ENCODE measurements around the gene GPRC5C.

Gene GPRC5C

DNA sequence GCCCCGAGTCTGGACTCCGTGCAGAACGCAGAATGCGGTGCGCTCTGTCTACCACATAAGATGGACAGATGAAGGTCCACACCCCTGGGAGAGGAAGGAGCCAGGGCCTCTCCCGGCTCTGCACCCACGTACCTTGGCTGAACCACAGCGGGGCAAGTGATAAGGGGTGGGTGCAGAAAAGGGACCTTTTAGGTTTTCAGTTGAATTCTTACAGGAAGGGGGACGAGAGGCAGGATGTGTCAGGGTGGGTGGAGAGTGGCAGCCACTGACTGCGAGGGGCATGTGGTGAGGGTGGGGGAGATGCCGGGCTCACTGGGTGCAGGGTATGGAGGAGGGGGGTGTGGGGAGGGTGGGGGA lies 34.9 kb downstream of the GPRC5C start:
- in situ Hi-C loops (cut with HindIII; ENCODE audit: low sequenced_read_pairs), result no loop called here

DNA sequence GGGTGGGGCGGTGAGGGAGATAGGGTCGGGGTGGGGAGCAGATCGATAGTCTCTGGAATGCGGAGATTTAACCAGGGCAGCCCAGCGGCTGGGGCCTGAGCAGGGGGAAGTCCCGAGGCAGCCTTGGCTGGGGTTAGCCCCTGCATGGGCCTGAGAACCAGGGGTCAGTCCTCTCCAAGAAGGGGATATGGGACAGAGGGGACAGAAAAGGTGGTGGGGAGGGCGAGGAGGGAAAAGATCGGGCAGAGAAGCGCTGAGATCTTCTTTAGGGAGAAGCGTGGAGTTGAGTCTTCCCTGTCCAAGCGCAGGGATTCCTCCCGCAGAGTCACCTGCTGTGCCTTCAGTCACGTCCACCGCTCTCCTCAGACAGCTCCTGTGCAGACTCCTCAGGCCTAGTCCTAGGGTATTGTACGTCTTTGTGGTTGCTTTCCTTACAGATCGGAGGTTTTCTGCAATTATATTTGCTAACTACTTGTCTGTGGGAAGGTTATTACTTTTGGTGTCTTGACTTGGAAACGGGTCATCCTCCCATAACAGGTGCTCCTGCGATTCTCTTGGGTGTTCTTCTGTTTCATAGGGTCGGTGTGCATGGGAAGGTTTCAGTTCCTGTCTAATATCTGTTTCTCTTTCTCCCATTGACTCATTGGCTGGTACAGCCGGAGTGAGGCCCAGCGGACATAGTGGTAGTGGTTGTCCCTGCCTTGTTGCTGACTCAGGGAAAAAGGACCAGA lies 35.5 kb downstream of the GPRC5C start:
- in situ Hi-C loops (cut with HindIII; ENCODE audit: low sequenced_read_pairs), result no loop called here

DNA sequence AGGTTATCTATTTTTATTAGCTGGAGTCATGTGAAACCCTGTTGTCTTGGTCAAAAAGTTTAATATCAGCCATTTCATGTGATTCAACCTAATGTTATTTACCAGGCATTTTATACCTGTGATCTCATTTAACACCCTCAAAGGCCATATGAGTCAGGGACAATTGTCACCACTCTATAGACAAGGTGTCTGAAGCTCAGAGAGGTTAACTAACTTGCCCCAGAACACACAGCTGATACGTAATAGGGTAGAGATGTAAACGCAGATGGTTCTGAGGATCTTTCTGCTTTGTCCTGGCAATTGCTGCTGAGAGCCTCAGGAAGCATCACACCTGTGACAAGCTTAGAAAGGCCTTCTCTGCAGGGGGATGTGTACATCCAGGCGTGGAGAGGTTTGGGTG lies 39.5 kb downstream of the GPRC5C start:
- in situ Hi-C loops (cut with HindIII; ENCODE audit: low sequenced_read_pairs), result no loop called here

DNA sequence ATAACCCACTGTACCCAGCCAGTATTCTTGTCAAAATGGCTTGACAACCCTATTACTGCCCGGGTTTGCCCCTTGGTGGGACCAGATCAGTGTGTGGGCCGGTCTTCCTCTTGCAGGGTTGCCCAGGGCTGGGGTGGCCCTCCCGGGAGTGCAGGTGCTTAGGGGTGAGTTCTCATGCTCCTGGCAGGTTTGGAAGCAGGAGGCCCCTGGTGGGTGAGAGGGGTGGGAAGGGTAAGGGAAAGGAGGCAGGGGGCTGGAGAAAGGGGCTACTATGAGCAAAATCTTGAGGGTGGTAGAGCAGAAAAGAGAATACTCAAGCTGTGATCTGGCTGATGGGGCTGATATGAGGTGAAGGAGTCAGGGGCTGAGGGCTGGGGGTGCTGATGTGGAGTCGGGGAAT lies 41.0 kb downstream of the GPRC5C start:
- in situ Hi-C loops (cut with HindIII; ENCODE audit: low sequenced_read_pairs), result no loop called here

DNA sequence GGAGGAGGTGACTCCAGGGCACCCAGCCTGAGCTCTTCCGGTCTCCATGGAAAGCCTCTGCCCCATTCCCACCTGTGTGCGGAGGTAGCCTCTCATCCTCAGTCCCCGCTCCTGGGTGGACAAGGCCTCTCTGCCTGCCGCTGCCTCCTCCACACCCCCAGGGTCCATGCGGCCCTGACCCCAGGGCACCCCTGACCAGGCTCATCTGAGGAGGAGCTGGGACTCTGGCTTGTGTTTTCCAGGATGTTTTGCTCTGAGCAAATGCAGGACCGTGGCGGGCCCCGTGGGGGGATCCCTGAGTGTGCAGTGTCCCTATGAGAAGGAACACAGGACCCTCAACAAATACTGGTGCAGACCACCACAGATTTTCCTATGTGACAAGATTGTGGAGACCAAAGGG lies 41.4 kb downstream of the GPRC5C start:
- in situ Hi-C loops (cut with HindIII; ENCODE audit: low sequenced_read_pairs), result no loop called here

DNA sequence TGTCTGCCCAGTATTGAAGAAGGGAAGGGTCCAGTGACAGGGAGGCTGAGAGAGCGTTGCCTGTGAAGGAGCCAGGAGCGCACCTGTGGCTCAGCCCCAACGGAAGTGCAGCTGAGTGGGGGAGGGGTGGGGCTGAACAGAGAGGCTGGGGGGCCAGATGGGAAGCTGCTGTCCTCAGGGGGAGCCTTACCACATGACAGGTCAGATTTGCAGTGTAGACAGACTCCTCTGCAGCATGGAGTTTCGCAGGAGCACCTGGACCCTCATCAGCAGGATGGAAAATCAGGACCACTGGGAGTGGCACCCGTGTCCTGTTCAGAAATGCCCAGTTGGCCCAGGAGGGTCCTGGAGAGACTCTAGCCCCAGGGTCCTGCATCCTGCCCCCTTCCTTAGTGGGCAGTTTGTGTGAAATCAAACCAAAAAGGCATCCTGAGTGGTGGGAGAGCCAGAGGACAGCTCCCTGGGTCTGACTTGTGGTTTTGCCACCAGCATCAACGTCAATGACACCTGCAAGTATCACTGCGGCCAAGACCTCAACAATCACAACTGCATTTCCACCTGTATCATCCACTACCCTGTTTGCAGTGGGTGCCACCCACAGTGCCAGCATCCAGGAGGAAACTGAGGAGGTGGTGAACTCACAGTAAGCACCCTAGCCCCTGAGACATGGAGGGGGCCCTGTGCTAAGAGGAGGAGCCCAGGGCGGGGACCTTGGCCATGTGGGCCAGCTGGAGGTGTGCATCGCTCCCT lies 42.3 kb downstream of the GPRC5C start:
- in situ Hi-C loops (cut with HindIII; ENCODE audit: low sequenced_read_pairs), result no loop called here

DNA sequence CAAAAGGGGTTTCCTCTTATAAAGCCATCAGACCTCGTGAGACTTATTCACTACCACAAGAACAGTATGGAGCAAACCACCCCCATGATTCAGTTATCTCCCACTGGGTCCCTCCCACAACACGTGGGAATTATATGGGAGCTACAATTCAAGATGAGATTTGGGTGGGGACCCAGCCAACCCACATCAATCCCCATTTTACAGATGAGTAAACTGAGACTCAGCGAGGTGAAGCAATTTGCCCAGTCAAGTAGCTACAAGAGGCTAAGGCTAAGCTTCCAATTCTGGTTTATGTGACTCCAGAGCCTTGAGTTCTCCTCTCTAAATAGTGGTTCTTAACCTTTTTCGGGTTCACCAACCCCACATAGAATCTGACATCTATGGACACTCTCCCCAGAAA lies 43.3 kb downstream of the GPRC5C start:
- in situ Hi-C loops (cut with HindIII; ENCODE audit: low sequenced_read_pairs), result loop anchor here (5.0 to 25.0 kb wide), 2 partner anchors 98 to 162 kb away; no protein-coding TSS in a partner anchor

DNA sequence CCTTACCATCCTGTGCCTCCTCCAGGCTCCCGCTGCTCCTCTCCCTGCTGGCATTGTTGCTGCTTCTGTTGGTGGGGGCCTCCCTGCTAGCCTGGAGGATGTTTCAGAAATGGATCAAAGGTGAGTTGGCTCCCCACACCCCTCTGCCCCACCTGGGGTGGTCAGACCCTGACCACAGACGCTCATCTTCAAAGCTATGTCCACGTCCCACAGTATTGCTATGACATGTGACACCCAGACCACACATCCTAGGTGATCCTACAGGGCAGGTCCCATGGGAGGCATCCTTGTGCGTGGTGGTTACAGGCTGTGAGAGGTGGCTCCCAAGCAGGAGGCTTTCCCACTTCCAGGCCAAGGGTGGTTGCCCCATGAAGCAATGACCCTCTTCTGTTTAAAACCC lies 45.5 kb downstream of the GPRC5C start:
- in situ Hi-C loops (cut with HindIII; ENCODE audit: low sequenced_read_pairs), result loop anchor here (5.0 to 25.0 kb wide), 2 partner anchors 100 to 160 kb away; no protein-coding TSS in a partner anchor

DNA sequence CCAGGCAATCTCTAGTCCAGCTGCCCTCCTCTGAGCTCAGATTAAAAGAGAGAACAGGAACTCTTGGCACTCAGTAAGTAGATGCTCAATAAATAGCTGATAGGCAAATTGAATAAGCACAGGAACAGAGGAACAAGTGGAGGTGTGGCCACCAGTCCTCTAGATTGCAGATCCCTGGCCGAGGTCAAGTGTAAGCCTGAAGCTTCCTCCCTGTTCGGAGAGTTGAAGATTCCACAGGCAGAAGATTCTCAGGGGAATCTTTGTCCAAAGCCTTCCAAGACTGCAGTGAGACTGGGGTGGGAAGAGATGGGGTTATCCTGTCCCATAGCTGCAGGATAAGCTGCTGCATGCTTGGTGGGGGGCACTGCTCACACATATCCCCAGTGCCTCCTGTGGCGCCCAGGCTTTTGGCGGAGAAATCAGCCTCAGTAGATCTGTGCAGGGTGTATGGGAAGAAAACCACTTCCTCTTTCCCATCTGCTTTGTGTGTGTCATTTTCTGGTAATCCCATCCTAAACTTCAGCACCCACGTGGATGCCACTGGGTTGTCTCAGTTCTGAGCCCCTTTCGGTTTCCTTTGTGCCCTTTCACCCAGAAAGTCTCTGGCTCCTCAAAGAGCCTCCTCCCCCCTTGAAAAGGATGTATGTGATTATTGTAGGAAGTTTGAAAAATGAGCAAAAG lies 46.7 kb downstream of the GPRC5C start:
- in situ Hi-C loops (cut with HindIII; ENCODE audit: low sequenced_read_pairs), result loop anchor here (5.0 to 25.0 kb wide), 2 partner anchors 101 to 159 kb away; no protein-coding TSS in a partner anchor

DNA sequence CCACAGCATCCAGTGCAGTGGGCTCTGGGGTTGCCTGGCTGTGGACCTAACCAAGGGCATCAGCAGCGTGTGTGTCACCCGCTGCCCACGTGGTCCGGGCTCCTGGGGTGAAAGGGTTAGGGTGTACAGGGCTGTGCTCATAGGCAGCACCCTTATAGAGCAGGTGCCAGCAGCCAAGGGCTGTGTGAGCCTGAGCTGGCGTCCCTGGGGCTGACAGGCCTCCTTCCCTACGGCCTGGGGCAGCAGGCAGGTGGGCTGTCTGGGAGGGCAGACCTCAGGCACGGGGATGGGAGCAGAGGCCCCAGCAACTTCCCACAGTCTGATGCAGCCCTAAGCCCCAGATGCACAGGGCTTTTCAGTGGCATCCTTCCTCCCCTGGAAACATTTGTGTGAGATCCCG lies 48.4 kb downstream of the GPRC5C start:
- in situ Hi-C loops (cut with HindIII; ENCODE audit: low sequenced_read_pairs), result loop anchor here (5.0 to 25.0 kb wide), 3 partner anchors 38 to 157 kb away; no protein-coding TSS in a partner anchor

DNA sequence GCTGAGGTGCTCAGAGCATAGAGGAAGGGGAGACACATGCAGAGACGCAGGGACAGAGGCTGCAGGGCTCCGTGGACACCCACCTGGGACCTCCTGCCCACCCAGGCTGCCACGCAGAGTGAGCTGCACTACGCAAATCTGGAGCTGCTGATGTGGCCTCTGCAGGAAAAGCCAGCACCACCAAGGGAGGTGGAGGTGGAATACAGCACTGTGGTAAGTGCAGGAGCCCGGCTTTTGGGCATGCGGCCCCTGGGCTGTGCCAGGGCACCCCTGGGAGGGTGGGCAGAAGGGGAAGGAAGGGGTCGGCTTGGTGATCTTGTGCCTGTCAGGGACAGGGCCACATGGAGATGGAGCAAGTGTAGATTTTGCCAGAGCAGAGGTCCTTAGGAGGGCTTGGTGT lies 49.7 kb downstream of the GPRC5C start:
- in situ Hi-C loops (cut with HindIII; ENCODE audit: low sequenced_read_pairs), result loop anchor here (5.0 to 25.0 kb wide), 3 partner anchors 39 to 156 kb away; no protein-coding TSS in a partner anchor

DNA sequence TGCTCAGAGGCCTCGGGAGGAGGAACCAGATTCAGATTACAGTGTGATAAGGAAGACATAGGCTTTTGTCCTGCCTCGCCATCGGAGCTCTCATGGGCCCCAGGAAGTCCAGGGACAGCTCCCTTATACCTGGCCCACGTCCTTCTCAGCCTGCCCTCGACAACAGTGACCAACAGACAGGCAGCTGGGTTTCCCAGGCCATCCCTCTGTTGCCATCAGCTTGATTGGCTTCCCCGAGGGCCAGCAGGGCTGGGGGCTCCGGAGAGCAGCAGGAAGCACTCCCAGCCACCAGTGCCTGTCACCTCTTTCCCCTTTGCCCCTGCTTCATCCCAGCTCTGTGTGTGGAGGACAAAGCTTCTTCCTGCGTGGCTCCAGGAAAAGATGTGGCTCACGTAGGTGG lies 52.2 kb downstream of the GPRC5C start:
- in situ Hi-C loops (cut with HindIII; ENCODE audit: low sequenced_read_pairs), result loop anchor here (5.0 to 25.0 kb wide), 3 partner anchors 42 to 153 kb away; no protein-coding TSS in a partner anchor

DNA sequence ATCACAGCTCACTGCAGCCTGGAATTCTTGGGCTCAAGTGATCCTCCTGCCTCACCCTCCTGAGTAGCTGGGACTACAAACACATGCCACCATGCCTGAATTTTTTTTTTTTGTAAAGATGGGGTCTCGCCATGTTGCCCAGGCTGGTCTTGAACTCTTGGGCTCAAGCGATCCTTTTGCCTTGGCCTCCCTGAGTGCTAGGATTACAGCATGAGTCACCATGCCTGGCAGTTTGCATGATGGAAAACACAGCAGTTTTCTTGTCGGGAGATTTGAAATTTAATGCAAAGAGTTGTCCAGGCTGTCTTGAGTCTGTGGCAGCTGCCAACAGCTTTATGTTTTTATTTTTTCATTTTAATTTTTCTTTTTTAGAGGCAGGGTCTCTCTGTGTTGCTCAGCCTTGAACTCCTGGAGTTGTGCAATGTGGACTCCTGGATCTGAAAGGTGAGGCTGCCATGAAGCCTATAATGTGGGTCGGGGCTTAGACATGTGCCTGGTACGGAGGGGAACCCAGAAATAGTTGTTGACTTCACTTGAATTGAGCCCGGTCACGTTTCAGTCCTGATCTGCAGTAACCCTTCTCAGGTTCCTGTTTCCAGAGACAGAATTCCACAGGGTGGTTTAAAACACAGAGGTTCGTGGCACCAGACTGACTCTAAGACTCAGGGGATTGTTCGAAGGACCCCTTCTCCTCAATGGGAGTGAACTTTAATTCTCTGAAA lies 53.3 kb downstream of the GPRC5C start:
- in situ Hi-C loops (cut with HindIII; ENCODE audit: low sequenced_read_pairs), result loop anchor here (25.0 kb wide), 1 partner anchor 152 kb away; no protein-coding TSS in a partner anchor

DNA sequence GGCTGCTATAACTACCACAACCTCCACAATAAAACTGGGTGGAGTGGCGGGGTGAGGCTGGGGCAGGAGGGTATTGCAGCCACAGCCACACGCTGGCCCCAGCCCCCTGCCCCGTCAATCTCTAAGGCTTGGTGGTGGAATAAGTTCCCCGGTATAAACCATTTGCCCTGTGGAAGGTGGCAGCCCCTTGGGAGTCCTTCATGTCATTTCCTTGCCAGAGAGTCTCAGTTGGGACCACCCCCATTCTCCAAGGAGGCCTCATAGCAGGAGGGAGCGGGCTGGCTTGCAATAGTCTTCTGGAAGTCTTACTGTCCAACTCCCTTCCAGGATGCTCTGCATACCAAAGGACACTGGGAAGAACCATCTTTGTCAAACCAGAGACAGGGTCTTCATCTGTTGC lies 54.0 kb downstream of the GPRC5C start:
- in situ Hi-C loops (cut with HindIII; ENCODE audit: low sequenced_read_pairs), result loop anchor here (25.0 kb wide), 1 partner anchor 151 kb away; no protein-coding TSS in a partner anchor

DNA sequence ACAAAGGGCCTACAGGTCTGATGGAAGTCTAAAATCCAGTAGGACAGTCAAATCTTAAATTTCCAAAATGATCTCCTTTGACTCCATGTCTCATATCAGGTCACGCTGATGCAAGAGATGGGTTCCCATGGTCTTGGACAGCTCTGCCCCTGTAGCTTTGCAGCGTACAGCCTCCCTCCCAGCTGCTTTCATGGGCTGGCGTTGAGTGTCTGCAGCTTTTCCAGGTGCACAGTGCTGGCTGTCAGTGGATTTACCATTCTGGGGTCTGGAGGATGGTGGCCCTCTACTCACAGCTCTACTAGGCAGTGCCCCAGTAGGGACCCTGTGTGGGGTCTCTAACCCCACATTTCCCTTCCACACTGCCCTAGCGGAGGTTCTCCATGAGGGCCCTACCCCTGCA lies 56.4 kb downstream of the GPRC5C start:
- in situ Hi-C loops (cut with HindIII; ENCODE audit: low sequenced_read_pairs), result loop anchor here (25.0 kb wide), 1 partner anchor 149 kb away; no protein-coding TSS in a partner anchor

DNA sequence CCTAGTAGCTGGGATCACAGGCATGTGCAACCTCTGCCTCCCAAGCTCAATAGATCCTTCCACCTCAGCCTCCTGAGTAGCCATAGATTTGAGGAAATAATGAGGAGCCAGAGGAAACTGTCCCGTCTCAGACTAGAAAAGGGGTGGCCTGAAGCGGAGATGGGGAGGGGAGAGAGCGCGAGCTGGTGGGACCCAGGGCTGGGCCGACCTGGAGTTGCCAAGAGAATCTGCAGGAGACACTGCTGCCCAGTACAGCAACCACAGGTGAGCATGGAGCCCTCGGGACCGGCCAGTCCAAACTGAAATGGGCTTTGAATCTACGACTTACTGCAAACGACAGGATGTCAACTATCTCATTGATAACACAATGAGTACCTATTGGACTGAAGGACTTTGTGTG lies 58.8 kb downstream of the GPRC5C start:
- in situ Hi-C loops (cut with HindIII; ENCODE audit: low sequenced_read_pairs), result loop anchor here (25.0 kb wide), 1 partner anchor 147 kb away; no protein-coding TSS in a partner anchor

DNA sequence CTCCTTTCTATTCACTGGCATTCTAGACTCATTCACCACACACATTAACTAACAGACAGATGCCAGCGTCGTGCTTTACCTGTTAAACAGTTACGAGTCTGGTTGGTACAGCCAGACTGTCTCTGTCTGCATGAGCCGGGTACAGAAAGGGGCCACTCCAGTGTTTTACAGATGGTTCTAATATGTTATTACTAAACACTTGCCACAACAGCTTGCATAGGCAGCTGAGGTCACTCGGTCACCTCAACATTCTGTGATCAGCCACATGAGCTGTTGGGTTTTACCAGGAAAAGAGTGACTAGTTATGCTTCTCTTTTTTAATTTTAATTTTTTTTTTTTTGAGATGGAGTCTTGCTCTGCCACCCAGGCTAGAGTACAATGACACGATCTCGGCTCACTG lies 59.7 kb downstream of the GPRC5C start:
- in situ Hi-C loops (cut with HindIII; ENCODE audit: low sequenced_read_pairs), result loop anchor here (25.0 kb wide), 1 partner anchor 146 kb away; no protein-coding TSS in a partner anchor

DNA sequence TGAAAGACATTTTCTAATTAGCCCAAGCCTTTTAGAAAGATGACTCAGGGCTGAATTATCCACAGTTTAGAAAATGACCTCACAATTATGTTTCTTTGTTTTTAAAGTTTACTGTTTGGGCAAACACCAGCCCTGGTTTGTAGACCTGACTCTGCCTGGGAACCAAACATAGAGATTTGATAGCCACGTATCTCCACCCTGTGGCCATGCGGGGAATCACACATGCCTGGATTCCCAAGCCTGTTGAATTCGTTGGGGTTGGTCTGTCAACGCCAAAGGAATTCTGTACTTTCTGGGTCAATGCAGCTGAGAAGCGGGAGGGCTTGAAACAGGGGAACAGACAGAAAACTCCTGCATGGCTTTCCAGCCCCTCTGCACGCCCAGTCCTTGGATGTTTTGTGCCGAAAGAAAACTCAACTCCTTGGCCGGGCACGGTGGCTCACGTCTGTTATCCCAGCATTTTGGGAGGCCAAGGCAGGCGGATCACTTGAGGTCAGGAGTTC lies 61.5 kb downstream of the GPRC5C start:
- in situ Hi-C loops (cut with HindIII; ENCODE audit: low sequenced_read_pairs), result loop anchor here (25.0 kb wide), 1 partner anchor 144 kb away; no protein-coding TSS in a partner anchor
